DOHH2 (cell line): ENCODE data around the gene ABLIM2.

Experiments used
- H3F3A ChIP-seq: fragments of 200-600 bp; sonication (generic), shearing (Covaris generic); 2 replicates; pipeline ENCODE4 v1.6.0; 2016; ENCODE audit warnings: antibody characterized with exemption, mild to moderate bottlenecking; ENCODE audit not compliant: control insufficient read depth, insufficient read depth
- H3K27ac ChIP-seq: fragments of 200-600 bp; sonication (generic); 2 replicates; pipeline ENCODE4 v1.5.1; 2014; ENCODE audit warnings: low read depth, mild to moderate bottlenecking, low read length, moderate library complexity
- H3K27me3 ChIP-seq: fragments of 200-600 bp; sonication (generic); 2 replicates; pipeline ENCODE4 v1.6.1; 2014; ENCODE audit warnings: mild to moderate bottlenecking, low read length, mixed read lengths; ENCODE audit not compliant: control insufficient read depth
- H3K36me3 ChIP-seq: fragments of 200-600 bp; sonication (generic); 2 replicates; pipeline ENCODE4 v1.6.1; 2014; ENCODE audit warnings: mild to moderate bottlenecking, low read length, moderate library complexity, mixed read lengths; ENCODE audit not compliant: control insufficient read depth
- H3K4me1 ChIP-seq: fragments of 200-600 bp; sonication (generic); 2 replicates; pipeline ENCODE4 v1.6.1; 2014; ENCODE audit warnings: mild to moderate bottlenecking, low read length, mixed read lengths; ENCODE audit not compliant: control insufficient read depth
- H3K4me2 ChIP-seq: fragments of 200-600 bp; sonication (generic); 2 replicates; pipeline ENCODE4 v1.6.0; 2014; ENCODE audit warnings: mild to moderate bottlenecking, low read length, moderate library complexity
- H3K4me3 ChIP-seq: fragments of 200-600 bp; sonication (generic); 2 replicates; pipeline ENCODE4 v1.5.1; 2014; ENCODE audit warnings: mild to moderate bottlenecking, low read length, mixed read lengths
- H3K79me2 ChIP-seq: fragments of 200-600 bp; sonication (generic); 2 replicates; pipeline ENCODE4 v1.6.1; 2014; ENCODE audit warnings: mild to moderate bottlenecking, low read length, mixed read lengths; ENCODE audit not compliant: control insufficient read depth
- H3K9me2 ChIP-seq: fragments of 200-600 bp; sonication (generic); replicated peaks from 2 replicates; pipeline ENCODE4 v1.6.1; 2014; ENCODE audit warnings: mild to moderate bottlenecking, low read length, mixed read lengths; ENCODE audit not compliant: control insufficient read depth
- H3K9me3 ChIP-seq: fragments of 200-600 bp; sonication (generic); 2 replicates; pipeline ENCODE4 v1.6.1; 2014; ENCODE audit warnings: antibody characterized with exemption, low read length, mixed read lengths; ENCODE audit not compliant: control insufficient read depth, insufficient read depth
- H4K20me1 ChIP-seq: fragments of 200-600 bp; sonication (generic); 2 replicates; pipeline ENCODE4 v1.6.0; 2014; ENCODE audit warnings: low read depth, mild to moderate bottlenecking, antibody characterized with exemption, low read length, moderate library complexity; ENCODE audit not compliant: control insufficient read depth, insufficient read depth
- CTCF ChIP-seq: fragments of 200-600 bp; sonication (generic); IDR thresholded peaks from one replicate; pipeline ENCODE4 v1.5.1; 2014; ENCODE audit warnings: antibody characterized with exemption, mild to moderate bottlenecking, low read depth, low read length; ENCODE audit not compliant: poor library complexity, severe bottlenecking
- EZH2phosphoT487 ChIP-seq: fragments of 200-600 bp; sonication (generic); IDR thresholded peaks from 2 replicates; pipeline ENCODE4 v1.6.1; 2017; ENCODE audit warnings: borderline replicate concordance, mild to moderate bottlenecking, antibody characterized with exemption, low read length, moderate library complexity, mixed read lengths

Gene ABLIM2

DNA sequence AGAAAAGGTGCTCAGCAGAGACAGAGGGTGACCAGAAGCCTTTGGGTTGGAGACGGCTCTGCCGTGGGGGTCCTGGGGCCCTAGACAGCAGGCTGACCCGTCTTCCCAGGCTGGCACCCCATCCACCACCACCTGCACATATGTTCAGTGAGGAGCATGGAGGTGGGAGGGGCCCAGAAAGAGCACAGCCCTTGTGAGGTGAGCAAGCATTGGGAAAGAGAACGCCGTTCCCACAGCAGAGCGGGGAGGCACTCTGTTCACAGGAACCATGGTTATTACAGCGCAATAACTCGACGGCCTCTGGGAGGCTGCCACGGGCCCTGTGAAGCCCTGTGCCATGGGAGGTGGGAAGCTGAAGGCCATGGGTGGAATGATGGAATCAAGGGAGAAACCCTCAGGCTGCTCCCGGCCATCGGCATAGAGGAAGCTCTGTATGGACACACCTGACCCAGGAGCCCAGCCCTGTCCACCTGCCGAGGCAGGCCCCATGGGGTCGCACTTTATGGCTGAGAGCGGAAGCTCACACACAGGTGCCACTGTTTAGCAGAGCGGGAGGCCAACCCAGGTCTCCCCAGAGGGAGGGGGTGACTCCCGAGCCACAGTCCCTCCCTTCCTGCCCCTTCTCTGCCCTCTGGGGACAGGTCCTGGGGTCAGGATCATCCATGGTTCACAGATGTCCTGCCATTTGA is 125.4 kb downstream of the ABLIM2 start:
- H3K4me2 ChIP-seq = no peak overlapping the region
- no peak overlapping the region for H3K4me3 ChIP-seq
- no peak for TF ChIP-seq EZH2phosphoT487
- no peak for TF ChIP-seq CTCF
- H3K9me2 ChIP-seq = no peaks in the 10 kb centered on the region
- H3F3A ChIP-seq = no peaks in the 10 kb centered on the region
- H4K20me1 ChIP-seq = no peaks in the 10 kb centered on the region
- no peaks in the 10 kb centered on the region for H3K36me3 ChIP-seq
- H3K9me3 ChIP-seq = no peaks in the 10 kb centered on the region
- no peaks in the 10 kb centered on the region for H3K27me3 ChIP-seq
- no peaks in the 10 kb centered on the region for H3K79me2 ChIP-seq
- no peak overlapping the region for H3K27ac ChIP-seq
- H3K4me1 ChIP-seq = no peaks in the 10 kb centered on the region

DNA sequence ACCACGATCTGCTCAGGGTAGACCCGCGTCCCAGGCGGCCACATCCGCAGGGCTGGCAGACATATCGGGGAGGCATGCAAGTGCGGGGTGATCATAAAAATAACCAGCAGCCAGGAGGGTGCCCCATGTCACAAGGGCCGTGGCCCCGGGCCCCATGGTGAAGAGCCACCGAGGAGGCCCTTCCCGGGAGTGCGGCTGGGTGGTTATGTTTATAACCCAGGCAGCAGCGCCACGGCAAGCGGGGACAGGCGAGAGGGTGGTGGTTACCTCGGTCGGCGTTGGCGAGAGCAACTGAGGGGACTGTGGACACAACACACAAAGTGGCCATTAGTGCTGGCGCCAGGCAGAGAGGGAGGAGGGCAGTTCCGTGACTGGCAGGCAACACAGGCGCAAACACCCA is 126.2 kb downstream of the ABLIM2 start:
- Histone ChIP-seq H3K27me3 (no peaks in the 10 kb centered on the region), H3K27ac (no peak overlapping the region), H3K4me2 (no peak overlapping the region), H3K36me3 (no peaks in the 10 kb centered on the region), H3F3A (no peaks in the 10 kb centered on the region), H3K4me1 (no peaks in the 10 kb centered on the region), H3K9me3 (no peaks in the 10 kb centered on the region), H3K4me3 (no peak overlapping the region), H3K9me2 (no peaks in the 10 kb centered on the region), H4K20me1 (no peaks in the 10 kb centered on the region), H3K79me2 (no peaks in the 10 kb centered on the region)
- TF ChIP-seq EZH2phosphoT487 (no peak), CTCF (no peak)

DNA sequence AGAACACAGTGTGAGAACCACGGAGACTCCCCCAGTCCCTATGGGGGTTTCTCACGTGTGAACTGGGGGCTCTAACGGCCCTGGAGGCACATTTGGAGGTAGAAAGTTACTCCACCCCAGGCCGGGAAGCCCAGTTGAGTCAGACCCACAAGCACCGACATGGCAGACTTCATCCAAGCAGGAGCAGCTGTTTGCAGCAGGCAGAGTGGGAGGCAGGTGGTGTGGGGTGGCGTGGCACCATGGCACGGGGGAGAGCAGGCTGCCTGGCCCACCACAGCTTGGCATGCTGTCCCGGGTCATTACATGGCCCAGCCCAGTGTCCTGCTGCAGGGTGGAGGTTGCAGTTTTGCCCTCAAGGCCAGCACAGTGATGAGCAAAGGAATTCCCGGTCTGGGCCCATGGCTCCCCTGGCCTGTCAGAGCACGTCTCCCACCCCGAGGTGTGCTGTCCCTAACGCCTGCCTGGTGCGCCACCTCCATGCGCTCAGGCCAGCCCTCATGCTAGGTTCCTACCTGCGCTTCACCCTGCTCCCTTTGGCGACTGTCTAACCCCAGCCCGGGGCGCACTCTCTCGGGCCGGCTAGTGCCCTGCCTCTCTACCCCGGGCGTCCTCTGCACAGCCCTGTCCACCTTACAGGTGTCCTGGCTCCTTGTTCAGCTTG is 128.4 kb downstream of the ABLIM2 start:
- no peaks in the 10 kb centered on the region for H3K27me3 ChIP-seq
- no peaks in the 10 kb centered on the region for H3K4me1 ChIP-seq
- H4K20me1 ChIP-seq = no peaks in the 10 kb centered on the region
- H3K4me2 ChIP-seq = no peak overlapping the region
- H3K9me2 ChIP-seq = no peaks in the 10 kb centered on the region
- no peaks in the 10 kb centered on the region for H3K79me2 ChIP-seq
- no peak for TF ChIP-seq EZH2phosphoT487
- no peak for TF ChIP-seq CTCF
- no peaks in the 10 kb centered on the region for H3K9me3 ChIP-seq
- H3F3A ChIP-seq = no peaks in the 10 kb centered on the region
- no peaks in the 10 kb centered on the region for H3K36me3 ChIP-seq
- H3K27ac ChIP-seq = no peak overlapping the region
- no peak overlapping the region for H3K4me3 ChIP-seq
